ENCODE measurements around the gene BLCAP. TPM values are rescaled to one million over a fixed set of nuclear protein-coding genes. Genes with fewer than 3 reads are reported as not detected.

Gene BLCAP
- total RNA-seq, 1 donor from 2014 or later = 148 TPM

- DNase-seq (ENCODE audit: low spot score) = peak; percentile 86
These were observed 8.8 kb downstream of the BLCAP start for GRCh38 chr20:37518606-37519507.

DNA sequence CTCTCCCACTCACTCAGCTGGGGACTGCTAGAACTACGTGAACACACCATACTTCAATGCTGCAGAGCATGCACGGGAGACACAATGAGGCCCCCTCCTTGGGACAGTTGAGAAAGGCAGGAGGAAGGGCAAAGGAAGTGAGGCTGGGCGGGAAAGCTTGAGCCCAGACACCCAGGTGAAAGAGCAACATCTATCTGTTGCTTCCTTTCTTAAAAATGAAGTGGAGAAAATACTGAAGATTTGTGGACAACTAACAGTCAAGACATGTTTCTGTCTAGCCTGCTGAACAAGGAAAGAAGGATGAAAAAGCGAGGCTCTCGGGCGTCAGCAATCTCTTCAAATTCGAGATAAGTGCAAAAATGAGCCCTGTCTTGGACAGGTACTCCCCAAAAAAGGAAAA, 9.6 kb downstream of the BLCAP start:
- DNase-seq (ENCODE audit: low spot score) = peak; percentile 35

DNA sequence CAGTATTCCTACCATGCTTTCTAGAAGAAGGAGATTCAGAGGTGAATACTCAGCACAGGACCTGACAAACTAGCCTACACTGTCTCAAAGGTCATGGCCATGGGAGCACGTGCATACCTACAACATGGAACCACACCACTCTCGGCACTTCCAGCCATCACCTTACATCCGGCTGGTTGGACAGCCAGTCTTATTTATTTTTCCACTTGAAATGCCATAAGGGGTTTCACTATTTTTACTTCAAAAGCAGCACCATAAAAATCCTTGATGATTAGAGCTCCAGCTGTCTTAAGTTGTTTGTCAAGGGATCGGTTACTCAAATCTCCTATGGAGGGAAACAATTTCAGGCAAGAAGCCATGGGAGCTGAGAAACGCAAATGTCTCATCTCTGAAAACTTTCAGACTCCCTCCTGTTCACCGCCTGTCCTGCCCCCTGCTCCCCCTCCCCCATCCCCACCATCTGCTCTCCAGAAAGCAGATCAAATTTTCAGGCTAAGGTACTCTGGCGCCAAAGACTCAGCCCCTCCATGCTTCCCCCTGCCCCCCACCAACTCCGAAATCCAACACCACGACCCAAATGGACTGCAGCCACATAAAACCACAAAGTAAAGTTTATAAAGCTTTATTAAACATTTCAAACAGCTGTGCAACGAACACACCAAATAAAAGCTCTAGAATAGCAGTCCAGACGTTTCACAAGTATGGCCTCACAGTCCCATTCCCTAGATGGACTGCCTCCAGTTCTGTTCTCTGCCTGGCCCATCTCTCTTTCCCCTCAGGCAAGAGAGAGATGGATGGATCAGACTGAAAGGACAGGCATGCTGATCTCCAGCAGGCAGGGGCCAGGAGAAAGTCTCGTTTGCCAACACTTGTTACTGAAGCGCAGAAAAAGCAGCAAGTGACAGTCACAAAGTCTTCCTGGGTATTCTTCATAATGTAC, 10.6 kb downstream of the BLCAP start:
- DNase-seq (ENCODE audit: low spot score) = peak; percentile 18

GRCh38 chr20:37515876-37516275, 11.8 kb downstream of the BLCAP start:
- peak; percentile 22 for DNase-seq (ENCODE audit: low spot score)

GRCh38 chr20:37513779-37514359, 13.8 kb downstream of the BLCAP start:
- DNase-seq (ENCODE audit: low spot score) = peak; percentile 59

- DNase-seq (ENCODE audit: low spot score) = no peak
These were observed 15.9 kb downstream of the BLCAP start for GRCh38 chr20:37511610-37512275.

- no peak for DNase-seq (ENCODE audit: low spot score)
These were observed 17.4 kb downstream of the BLCAP start for GRCh38 chr20:37510226-37510625.

DNA sequence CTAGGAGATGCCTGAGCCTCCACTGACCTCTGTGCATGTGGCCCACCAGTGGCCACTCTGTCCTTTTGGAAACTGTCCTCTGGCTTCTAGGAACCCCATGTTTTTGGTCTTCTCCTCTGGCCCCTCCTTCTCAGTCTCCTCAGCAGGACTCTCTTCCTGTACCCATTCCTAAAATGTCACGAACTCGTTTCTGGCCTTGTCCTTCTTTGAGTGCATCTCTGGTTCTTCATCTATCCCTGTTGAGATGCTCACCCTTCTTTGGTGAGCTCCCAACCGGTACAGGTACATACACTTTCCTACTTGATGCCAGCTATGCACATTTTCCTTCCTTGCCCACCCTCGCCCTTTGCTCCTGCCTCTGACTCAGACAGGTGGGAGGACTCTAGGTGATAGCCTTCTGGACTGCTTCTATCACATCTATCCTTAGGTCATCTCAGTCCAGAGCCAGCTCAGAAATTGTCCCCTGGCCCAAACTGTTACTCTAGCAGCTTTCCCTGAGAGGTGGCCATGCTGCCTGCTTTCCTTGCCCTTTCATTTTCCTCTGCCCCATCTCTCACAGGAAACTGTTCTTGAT, 21.4 kb downstream of the BLCAP start:
- peak; percentile 16 for DNase-seq (ENCODE audit: low spot score)

DNA sequence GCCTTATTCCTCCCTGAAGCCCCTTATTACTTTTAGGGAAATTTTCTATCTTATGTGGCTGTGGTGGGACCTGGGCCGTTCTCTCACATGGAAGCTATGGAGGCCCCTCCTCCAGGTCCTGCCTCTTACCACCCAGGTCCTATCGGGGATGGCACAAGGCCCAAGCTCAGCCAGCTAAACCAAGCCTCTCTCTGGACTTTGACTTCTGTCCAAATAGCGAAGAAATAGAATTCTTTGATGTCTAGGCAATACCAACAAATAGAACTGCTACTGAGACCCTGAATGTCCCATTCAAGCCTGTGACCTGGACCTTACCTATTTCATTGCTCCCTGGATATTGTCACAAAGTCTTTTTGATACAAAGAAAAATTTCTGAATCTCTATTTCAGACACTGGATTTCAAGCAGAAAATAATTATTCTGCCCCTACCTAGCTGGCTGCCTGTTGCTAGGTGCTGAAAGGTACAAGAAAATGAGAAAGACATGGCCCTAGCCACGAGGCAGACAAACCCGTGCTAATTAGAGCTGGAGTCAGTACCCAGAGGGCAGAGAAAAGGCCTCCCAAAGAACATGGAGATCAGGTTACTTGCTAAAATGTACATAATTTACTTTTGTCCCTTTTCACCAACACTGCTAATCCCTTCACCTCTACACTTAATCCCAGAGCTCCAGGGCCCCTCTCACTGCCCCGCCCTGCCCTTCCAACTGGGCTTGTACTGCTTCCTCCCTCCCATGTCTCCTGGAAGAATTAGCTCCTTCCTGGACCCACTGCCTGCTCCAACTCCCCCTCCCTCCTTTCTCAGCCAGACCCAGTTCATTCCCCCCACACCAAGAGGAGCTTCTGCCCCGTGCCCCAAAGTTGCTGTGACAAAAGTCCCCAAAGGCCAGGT, 22.2 kb downstream of the BLCAP start:
- DNase-seq (ENCODE audit: low spot score) = peak; percentile 71

GRCh38 chr20:37504404-37505096, 23.1 kb downstream of the BLCAP start:
- peak; percentile 81 for DNase-seq (ENCODE audit: low spot score)

- peak; percentile 55 for DNase-seq (ENCODE audit: low spot score)
These were observed 24.3 kb downstream of the BLCAP start for GRCh38 chr20:37503256-37503927.

GRCh38 chr20:37502654-37503053, 25.0 kb downstream of the BLCAP start:
- DNase-seq (ENCODE audit: low spot score) = peak; percentile 20

- DNase-seq (ENCODE audit: low spot score) = peak; percentile 74
These were observed 25.7 kb downstream of the BLCAP start for GRCh38 chr20:37501940-37502339.

DNA sequence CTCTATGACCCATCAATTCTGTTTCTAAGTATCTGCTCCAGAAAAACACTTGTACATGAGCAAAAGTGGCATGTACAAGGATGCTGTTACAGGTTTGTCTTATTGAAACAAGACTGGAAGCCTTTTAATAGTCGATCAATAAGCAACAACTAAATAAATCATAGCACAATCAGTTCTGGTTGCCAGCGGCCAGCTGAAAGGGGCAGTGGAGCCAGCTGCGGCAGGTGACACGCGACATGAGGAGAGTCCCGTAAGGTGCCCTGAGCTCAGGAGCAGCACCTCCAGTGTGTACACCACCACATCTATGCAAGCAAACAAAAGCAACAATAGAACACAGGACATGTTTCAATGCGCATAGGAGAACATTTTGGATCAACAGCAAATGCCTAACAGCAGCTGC, 27.4 kb downstream of the BLCAP start:
- peak; percentile 49 for DNase-seq (ENCODE audit: low spot score)

DNA sequence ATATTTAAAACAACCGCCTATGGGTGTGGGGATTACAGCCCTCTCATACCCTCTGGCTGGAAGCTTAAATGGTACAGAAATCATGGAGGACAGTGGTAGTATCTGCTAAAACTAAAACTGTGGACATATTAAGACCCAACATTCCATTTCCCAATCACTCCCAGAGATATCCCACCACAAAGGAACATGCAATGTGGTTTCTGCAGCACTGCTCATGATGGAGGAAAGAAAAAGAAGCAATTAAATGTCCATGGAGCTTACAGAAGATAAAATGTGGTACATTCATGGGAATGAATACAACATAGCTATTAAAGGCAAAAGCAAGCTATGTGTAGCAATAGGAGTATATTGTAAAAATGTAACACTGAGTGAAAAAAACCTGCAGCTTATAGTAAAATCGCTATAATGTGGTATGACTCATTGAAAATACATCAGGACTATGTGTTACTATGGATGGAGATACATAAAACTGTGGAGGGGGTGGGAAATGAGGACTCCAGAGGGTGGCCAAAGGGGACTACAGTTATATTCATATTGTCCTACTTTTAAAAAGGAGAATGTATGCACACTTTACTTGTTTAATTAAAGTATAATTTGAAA, 29.5 kb downstream of the BLCAP start:
- DNase-seq (ENCODE audit: low spot score) = no peak

GRCh38 chr20:37494796-37495195, 32.9 kb downstream of the BLCAP start:
- peak; percentile 47 for DNase-seq (ENCODE audit: low spot score)

GRCh38 chr20:37494301-37494700, 33.4 kb downstream of the BLCAP start:
- peak; percentile 60 for DNase-seq (ENCODE audit: low spot score)

- no peak for DNase-seq (ENCODE audit: low spot score)
These were observed 34.7 kb downstream of the BLCAP start for GRCh38 chr20:37492945-37493344.
